ENCODE data around the gene SELPLG. TPM values are rescaled to one million over a fixed set of nuclear protein-coding genes. Genes with fewer than 3 reads are reported as not detected.

Gene SELPLG
- total and polyA plus RNA-seq, 2 of the 4 experiments (the other 2 are of a cell fraction), result 3.2 to 10.8 TPM

DNA sequence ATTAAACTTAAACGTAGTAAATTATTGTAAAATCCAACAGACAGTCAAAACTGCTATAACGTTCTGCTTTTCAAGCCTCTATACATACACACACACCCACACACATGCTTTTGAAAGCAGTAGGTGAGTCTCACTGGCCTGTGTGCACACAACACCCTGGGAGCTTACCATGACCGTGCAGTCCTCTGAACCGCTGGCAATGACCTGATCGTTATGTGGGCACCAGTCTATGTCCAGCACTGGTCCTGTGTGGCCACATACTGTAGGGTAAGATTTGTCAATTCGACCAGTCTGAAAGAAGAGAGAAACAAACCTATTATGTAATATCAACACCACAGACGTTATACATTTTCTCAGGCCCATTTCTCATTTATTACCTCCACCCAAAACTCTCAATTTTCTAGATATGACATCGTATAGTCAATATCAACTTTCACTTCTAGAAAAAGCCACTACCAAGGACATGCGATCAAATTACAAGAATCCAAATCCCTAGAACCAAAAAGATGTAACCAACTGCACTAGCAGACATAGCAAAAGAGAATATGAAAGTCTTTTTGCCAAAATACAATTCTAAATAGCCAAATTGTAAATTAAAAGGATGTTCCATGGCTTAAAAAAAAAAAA is 44.5 kb upstream of the SELPLG start:
- no peak overlapping the region for H2BK120ac ChIP-seq (ENCODE audit: low read depth, low read length)
- H3K9me1 ChIP-seq (ENCODE audit: insufficient read depth, low read length), result peaks cover 13% of the 10 kb centered on the region
- no peak overlapping the region for H3K4me3 ChIP-seq (ENCODE audit: insufficient read depth, low read depth, low read length)
- no peak overlapping the region; the same call in 1 of the 2 replicates for H3K14ac ChIP-seq (replicated peaks; ENCODE audit: low read depth, low read length)
- no peak overlapping the region for H3K18ac ChIP-seq (ENCODE audit: low read depth, low read length)
- BruUV-seq (replicated peaks), result no TSS peak
- no peak overlapping the region for H4K5ac ChIP-seq (ENCODE audit: low read depth, low read length)
- no peak for ATAC-seq (ENCODE audit: low read depth)
- no peak overlapping the region for H2AFZ ChIP-seq (replicated peaks; ENCODE audit: low read length, poor library complexity)
- H2BK5ac ChIP-seq (ENCODE audit: low read depth, low read length, poor library complexity, severe bottlenecking), result peak overlapping the region; percentile 63
- H2BK15ac ChIP-seq (ENCODE audit: low read depth, low read length), result no peak overlapping the region
- H4K91ac ChIP-seq (ENCODE audit: insufficient read depth, low read depth, low read length), result no peak overlapping the region
- 0 out of 2 replicates have a peak overlapping the region, but pooled peaks have one; percentile 2 for H3K4ac ChIP-seq (ENCODE audit: low read depth, low read length)
- H3K4me1 ChIP-seq (ENCODE audit: control insufficient read depth, insufficient read depth, low read length), result peaks cover 4% of the 10 kb centered on the region
- H3K36me3 ChIP-seq (ENCODE audit: control insufficient read depth, insufficient read depth, low read length), result peaks cover 30% of the 10 kb centered on the region
- H3K4me2 ChIP-seq (ENCODE audit: low read depth, low read length), result no peak overlapping the region
- no peak overlapping the region for H2BK20ac ChIP-seq (ENCODE audit: low read depth, low read length)
- peaks cover 0 to 46% of the 10 kb centered on the region in 2 experiments; a peak in 2 of 4 replicates for H3K79me1 ChIP-seq (ENCODE audit: low read depth in 1 of 2, low read length in 2 of 2)
- intact Hi-C loops (cut with micrococcal nuclease) (no loop called here), dilution Hi-C loops (cut with HindIII; ENCODE audit: low sequenced_read_pairs, unreplicated experiment) (no loop called here), in situ Hi-C loops (cut with MboI; ENCODE audit: low sequenced_read_pairs) (no loop called here)
- H3K27me3 ChIP-seq (ENCODE audit: control insufficient read depth, insufficient read depth, low read length), result no peaks in the 10 kb centered on the region
- H3K56ac ChIP-seq (ENCODE audit: extremely low read depth, insufficient read depth, low read length), result no peak overlapping the region
- WGBS, 2 experiments (ENCODE audit: extremely low coverage in 2 of 2, insufficient read length in 1 of 2), result 80 to 100% methylated on average over 2 of the region's 9 CpGs
- no peak overlapping the region for H2AK9ac ChIP-seq (replicated peaks; ENCODE audit: low read depth, low read length, poor library complexity)
- H3K9me3 ChIP-seq (ENCODE audit: control insufficient read depth, insufficient read depth, low read length), result no peaks in the 10 kb centered on the region
- no peak for DNase-seq
- H2AK5ac ChIP-seq (ENCODE audit: low read depth, low read length), result peak overlapping the region; percentile 23; the same call in 1 of the 2 replicates
- CTCF ChIA-PET, result interaction anchor here (1.2 to 1.4 kb wide), 2 partner anchors 13 kb away, joined by 3 read pairs; no protein-coding TSS in a partner anchor
- peak overlapping the region; percentile 25; the same call in 1 of the 2 replicates for H3K27ac ChIP-seq (ENCODE audit: insufficient read depth, low read length)
- TF ChIP-seq RCOR1 (IDR thresholded peaks at IDR 0.05; ENCODE audit: insufficient replicate concordance, low read length) (no peak), ELK1 (IDR thresholded peaks at IDR 0.05; ENCODE audit: borderline replicate concordance, low read depth, low read length) (no peak)
- peak overlapping the region; percentile 53; the same call in 1 of the 2 replicates for H3K23ac ChIP-seq (ENCODE audit: low read depth, low read length)
- POLR2A ChIA-PET (ENCODE audit: unreplicated experiment), result no interaction called here
- H3K9ac ChIP-seq (ENCODE audit: low read depth, low read length), result no peak overlapping the region
- peak overlapping the region in 1 of 2 experiments; percentile 46; a peak in 1 of 4 replicates for H4K8ac ChIP-seq (ENCODE audit: low read depth in 2 of 2, low read length in 2 of 2)
- peaks cover 79% of the 10 kb centered on the region for H4K20me1 ChIP-seq (ENCODE audit: insufficient read depth, low read length)

Measured in IMR-90 (cell line).